ENCODE measurements around the gene WWOX. TPM values are rescaled to one million over a fixed set of nuclear protein-coding genes. Genes with fewer than 3 reads are reported as not detected.

Gene WWOX
- total RNA-seq, 1 experiment from 2014 or later: 79.9 TPM

DNA sequence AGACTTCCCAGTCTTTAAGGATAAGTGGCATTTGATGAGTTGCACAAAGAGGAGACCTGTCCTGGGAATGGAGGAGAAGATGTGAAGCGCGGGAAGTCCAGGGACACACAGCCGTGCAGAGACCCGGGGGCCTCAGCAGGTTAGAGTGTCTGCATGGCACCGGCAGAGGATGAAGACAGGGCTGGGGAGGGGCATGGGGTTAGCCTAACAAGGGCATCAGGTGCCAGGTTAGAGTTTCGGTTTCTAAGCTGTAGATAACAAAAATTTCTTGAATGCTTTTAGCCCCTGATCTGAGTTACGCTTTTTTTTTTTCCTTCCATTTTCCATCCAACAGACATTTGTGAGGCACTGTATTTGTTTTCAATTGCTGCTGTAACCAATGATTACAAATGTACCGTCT, 906.8 kb downstream of the WWOX start:
- no TSS peak for BruUV-seq (replicated peaks)
- ChIA-PET POLR2A (ENCODE audit: low non-redundant PET) (no interaction called here), CTCF (no interaction called here)
- no peak for DNase-seq (ENCODE audit: low spot score)
- Histone ChIP-seq H3K36me3 (ENCODE audit: insufficient read depth, low read length, poor library complexity, severe bottlenecking) (no peaks in the 10 kb centered on the region), H3K9me3 (ENCODE audit: low read depth, low read length, poor library complexity, severe bottlenecking) (no peaks in the 10 kb centered on the region), H3K4me1 (ENCODE audit: insufficient read depth, low read length, poor library complexity, severe bottlenecking) (no peaks in the 10 kb centered on the region), H3K27ac (ENCODE audit: low read depth, low read length, poor library complexity, severe bottlenecking) (no peak overlapping the region), H3K4me3 (ENCODE audit: low read depth, low read length, poor library complexity, severe bottlenecking) (no peak overlapping the region), H3K27me3 (replicated peaks; ENCODE audit: insufficient read depth, low read depth, low read length, poor library complexity) (no peaks in the 10 kb centered on the region)
- TF ChIP-seq EZH2 (IDR thresholded peaks at IDR 0.05; ENCODE audit: borderline replicate concordance, low read depth, low read length, poor library complexity, severe bottlenecking): no peak
- TF ChIP-seq, protein P1, sequence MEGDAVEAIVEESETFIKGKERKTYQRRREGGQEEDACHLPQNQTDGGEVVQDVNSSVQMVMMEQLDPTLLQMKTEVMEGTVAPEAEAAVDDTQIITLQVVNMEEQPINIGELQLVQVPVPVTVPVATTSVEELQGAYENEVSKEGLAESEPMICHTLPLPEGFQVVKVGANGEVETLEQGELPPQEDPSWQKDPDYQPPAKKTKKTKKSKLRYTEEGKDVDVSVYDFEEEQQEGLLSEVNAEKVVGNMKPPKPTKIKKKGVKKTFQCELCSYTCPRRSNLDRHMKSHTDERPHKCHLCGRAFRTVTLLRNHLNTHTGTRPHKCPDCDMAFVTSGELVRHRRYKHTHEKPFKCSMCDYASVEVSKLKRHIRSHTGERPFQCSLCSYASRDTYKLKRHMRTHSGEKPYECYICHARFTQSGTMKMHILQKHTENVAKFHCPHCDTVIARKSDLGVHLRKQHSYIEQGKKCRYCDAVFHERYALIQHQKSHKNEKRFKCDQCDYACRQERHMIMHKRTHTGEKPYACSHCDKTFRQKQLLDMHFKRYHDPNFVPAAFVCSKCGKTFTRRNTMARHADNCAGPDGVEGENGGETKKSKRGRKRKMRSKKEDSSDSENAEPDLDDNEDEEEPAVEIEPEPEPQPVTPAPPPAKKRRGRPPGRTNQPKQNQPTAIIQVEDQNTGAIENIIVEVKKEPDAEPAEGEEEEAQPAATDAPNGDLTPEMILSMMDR (conservative IDR thresholded peaks at IDR 0.05; ENCODE audit: low read depth, low read length): no peak
- intact Hi-C loops (cut with micrococcal nuclease; ENCODE audit: unreplicated experiment): no loop called here

DNA sequence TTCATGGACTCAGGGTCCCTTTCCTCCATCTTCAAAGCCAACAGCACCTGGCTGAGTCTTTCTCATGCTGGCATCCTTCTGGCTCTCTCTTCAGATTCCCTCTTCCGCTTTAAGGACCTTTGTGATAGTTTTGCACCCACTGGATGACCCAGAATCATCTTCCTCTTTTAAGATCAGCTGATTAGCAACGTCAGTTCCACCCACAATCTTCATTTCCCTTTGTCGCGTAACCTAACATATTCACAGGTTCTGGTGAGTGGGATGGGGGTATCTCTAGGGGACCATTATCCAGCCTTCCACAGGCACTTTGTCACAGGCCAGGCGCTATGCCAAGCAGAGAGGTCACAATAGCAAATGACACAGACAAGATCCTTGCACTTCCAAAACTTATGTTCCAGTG, 907.3 kb downstream of the WWOX start:
- TF ChIP-seq EZH2 (IDR thresholded peaks at IDR 0.05; ENCODE audit: borderline replicate concordance, low read depth, low read length, poor library complexity, severe bottlenecking): no peak
- TF ChIP-seq, protein P1 (conservative IDR thresholded peaks at IDR 0.05; ENCODE audit: low read depth, low read length): no peak
- BruUV-seq (replicated peaks): no TSS peak
- no peaks in the 10 kb centered on the region for H3K4me1 ChIP-seq (ENCODE audit: insufficient read depth, low read length, poor library complexity, severe bottlenecking)
- no peak overlapping the region for H3K27ac ChIP-seq (ENCODE audit: low read depth, low read length, poor library complexity, severe bottlenecking)
- no peaks in the 10 kb centered on the region for H3K27me3 ChIP-seq (replicated peaks; ENCODE audit: insufficient read depth, low read depth, low read length, poor library complexity)
- no peaks in the 10 kb centered on the region for H3K36me3 ChIP-seq (ENCODE audit: insufficient read depth, low read length, poor library complexity, severe bottlenecking)
- H3K4me3 ChIP-seq (ENCODE audit: low read depth, low read length, poor library complexity, severe bottlenecking): no peak overlapping the region
- DNase-seq (ENCODE audit: low spot score): no peak
- intact Hi-C loops (cut with micrococcal nuclease; ENCODE audit: unreplicated experiment): no loop called here
- CTCF ChIA-PET: no interaction called here
- no peaks in the 10 kb centered on the region for H3K9me3 ChIP-seq (ENCODE audit: low read depth, low read length, poor library complexity, severe bottlenecking)
- POLR2A ChIA-PET (ENCODE audit: low non-redundant PET): no interaction called here

DNA sequence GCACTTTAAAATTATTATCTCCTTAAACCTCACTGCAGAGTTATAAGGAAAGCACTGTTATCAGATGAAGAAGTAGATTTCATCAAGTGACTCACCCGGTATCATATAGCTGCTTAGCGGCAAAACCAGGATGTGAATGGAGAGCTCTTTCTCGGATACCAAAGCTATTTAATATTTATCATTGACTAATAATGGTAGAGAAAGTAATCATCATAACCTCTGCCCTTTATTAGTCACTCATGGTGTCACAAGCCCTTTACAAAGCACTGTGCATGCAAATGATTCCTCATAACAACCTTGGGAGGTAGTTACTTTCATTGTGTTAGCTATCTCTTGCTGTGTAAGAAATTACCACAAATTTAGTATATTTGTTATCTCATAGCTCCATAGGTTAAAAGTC, 908.2 kb downstream of the WWOX start:
- Histone ChIP-seq H3K4me3 (ENCODE audit: low read depth, low read length, poor library complexity, severe bottlenecking) (no peak overlapping the region), H3K27ac (ENCODE audit: low read depth, low read length, poor library complexity, severe bottlenecking) (no peak overlapping the region), H3K9me3 (ENCODE audit: low read depth, low read length, poor library complexity, severe bottlenecking) (no peaks in the 10 kb centered on the region), H3K36me3 (ENCODE audit: insufficient read depth, low read length, poor library complexity, severe bottlenecking) (no peaks in the 10 kb centered on the region), H3K27me3 (replicated peaks; ENCODE audit: insufficient read depth, low read depth, low read length, poor library complexity) (no peaks in the 10 kb centered on the region), H3K4me1 (ENCODE audit: insufficient read depth, low read length, poor library complexity, severe bottlenecking) (no peaks in the 10 kb centered on the region)
- BruUV-seq (replicated peaks): no TSS peak
- ChIA-PET CTCF (no interaction called here), POLR2A (ENCODE audit: low non-redundant PET) (no interaction called here)
- intact Hi-C loops (cut with micrococcal nuclease; ENCODE audit: unreplicated experiment): no loop called here
- TF ChIP-seq, protein P1 (conservative IDR thresholded peaks at IDR 0.05; ENCODE audit: low read depth, low read length): no peak
- TF ChIP-seq EZH2 (IDR thresholded peaks at IDR 0.05; ENCODE audit: borderline replicate concordance, low read depth, low read length, poor library complexity, severe bottlenecking): no peak
- DNase-seq (ENCODE audit: low spot score): no peak

Measured in A673 (cell line).